Erythroblast (primary cell): ENCODE data around the gene PPP4R2.

ENCODE experiments used
- GATA1 ChIP-seq: IDR thresholded peaks from 2 replicates; pipeline ENCODE4 v1.6.1; 2011; ENCODE audit warnings: low read depth, mild to moderate bottlenecking, control low read depth, low read length, moderate library complexity
- POLR2A ChIP-seq: IDR thresholded peaks from 2 replicates; pipeline ENCODE4 v1.6.1; 2011; ENCODE audit warnings: mild to moderate bottlenecking, low read length

DNA sequence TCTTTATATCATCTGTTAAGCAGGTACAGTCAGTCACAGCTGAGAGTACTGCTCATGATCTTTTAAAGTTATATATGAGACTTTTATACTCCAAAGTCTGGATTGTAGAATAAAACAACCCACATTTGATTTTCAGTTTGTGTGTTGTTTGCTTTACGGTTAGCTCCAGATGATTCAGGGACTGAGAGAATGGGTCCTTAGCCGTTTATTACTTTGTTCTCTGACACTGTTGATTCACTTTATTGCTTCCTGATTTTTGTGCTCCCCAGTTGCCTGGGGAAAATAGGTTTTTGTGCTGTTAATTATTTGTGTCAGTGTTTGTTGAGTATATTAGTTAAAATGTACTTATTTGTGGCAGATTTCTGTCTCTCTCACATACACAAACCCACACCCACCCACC lies 56.2 kb downstream of the PPP4R2 start:
- no peak for TF ChIP-seq POLR2A
- no peak for TF ChIP-seq GATA1
